Parathyroid adenoma (tissue), 2 donors: ENCODE results near the gene ARHGAP1.
A peak's percentile ranks its signal among the peaks of the same experiment; 100 is the strongest.
"Not testable (repeated sequence)": the region's sequence is repeated elsewhere in the genome, so short reads cannot be mapped to it uniquely, and the experiment has no call there.

Experiments used
- H2AFZ ChIP-seq: fragments of 300-600 bp; sonication (generic); one replicate; pipeline ENCODE4 v1.7.0; 2017; ENCODE audit warnings: antibody characterized with exemption, mild to moderate bottlenecking
- H3K27ac ChIP-seq: fragments of 300-600 bp; sonication (generic); one replicate; pipeline ENCODE4 v1.7.0; 2017
- H3K27me3 ChIP-seq: fragments of 300-600 bp; sonication (generic); one replicate; pipeline ENCODE4 v1.7.0; 2017; ENCODE audit warnings: low read length; ENCODE audit not compliant: control insufficient read depth, insufficient read depth
- H3K36me3 ChIP-seq: fragments of 300-600 bp; sonication (generic); one replicate; pipeline ENCODE4 v1.7.0; 2017; ENCODE audit warnings: low read length; ENCODE audit not compliant: control insufficient read depth, insufficient read depth
- H3K4me1 ChIP-seq: fragments of 300-600 bp; sonication (generic); one replicate; pipeline ENCODE4 v1.7.0; 2017; ENCODE audit warnings: control low read depth
- H3K4me2 ChIP-seq: fragments of 300-600 bp; sonication (generic); one replicate; pipeline ENCODE4 v1.7.0; 2017; ENCODE audit warnings: low read length
- H3K4me3 ChIP-seq: fragments of 300-600 bp; sonication (generic); one replicate; pipeline ENCODE4 v1.7.0; 2017; ENCODE audit warnings: low read depth, low read length
- H3K79me2 ChIP-seq: fragments of 300-600 bp; sonication (generic); one replicate; pipeline ENCODE4 v1.7.0; 2017; ENCODE audit warnings: control low read depth
- H3K9ac ChIP-seq: fragments of 300-600 bp; sonication (generic); one replicate; pipeline ENCODE4 v1.7.0; 2017; ENCODE audit warnings: mild to moderate bottlenecking
- H3K9me3 ChIP-seq: fragments of 300-600 bp; sonication (generic); one replicate; pipeline ENCODE4 v1.7.0; 2017; ENCODE audit warnings: low read length; ENCODE audit not compliant: control insufficient read depth
- CTCF ChIP-seq: fragments of 300-600 bp; sonication (generic); IDR thresholded peaks from one replicate; pipeline ENCODE4 v1.7.0; 2017; ENCODE audit warnings: antibody characterized with exemption, mild to moderate bottlenecking
- donor health status: primary hyperparathyroidism.

Gene ARHGAP1

GRCh38 chr11:46712874-46713576, 12.6 kb upstream of the ARHGAP1 start:
- no peak overlapping the region for H3K27ac ChIP-seq

GRCh38 chr11:46711303-46711702, 10.9 kb upstream of the ARHGAP1 start:
- Histone ChIP-seq H3K4me1 (no peaks in the 10 kb centered on the region), H3K79me2 (no peaks in the 10 kb centered on the region), H3K9ac (no peak overlapping the region), H3K4me3 (no peak overlapping the region), H2AFZ (no peak overlapping the region), H3K36me3 (no peaks in the 10 kb centered on the region), H3K9me3 (no peaks in the 10 kb centered on the region), H3K27me3 (no peaks in the 10 kb centered on the region), H3K27ac (peak overlapping the region; percentile 29), H3K4me2 (no peak overlapping the region)
- TF ChIP-seq CTCF = no peak

More at GRCh38 chr11:46712874-46713576, 12.6 kb upstream of the ARHGAP1 start:
- Histone ChIP-seq H2AFZ (no peak overlapping the region), H3K9me3 (no peaks in the 10 kb centered on the region), H3K79me2 (no peaks in the 10 kb centered on the region), H3K4me1 (no peaks in the 10 kb centered on the region), H3K36me3 (no peaks in the 10 kb centered on the region), H3K4me3 (no peak overlapping the region), H3K4me2 (no peak overlapping the region), H3K27me3 (no peaks in the 10 kb centered on the region), H3K9ac (no peak overlapping the region)
- TF ChIP-seq CTCF = no peak

- H3K36me3 ChIP-seq = no peaks in the 10 kb centered on the region
- H3K4me1 ChIP-seq = no peaks in the 10 kb centered on the region
- peak overlapping the region; percentile 29 for H3K27ac ChIP-seq
- H2AFZ ChIP-seq = no peak overlapping the region
- H3K9me3 ChIP-seq = no peaks in the 10 kb centered on the region
- H3K27me3 ChIP-seq = no peaks in the 10 kb centered on the region
- no peak overlapping the region for H3K4me2 ChIP-seq
- H3K79me2 ChIP-seq = no peaks in the 10 kb centered on the region
- no peak overlapping the region for H3K4me3 ChIP-seq
- no peak for TF ChIP-seq CTCF
- H3K9ac ChIP-seq = no peak overlapping the region
Observed at GRCh38 chr11:46710821-46711269, 10.4 kb upstream of the ARHGAP1 start.

DNA sequence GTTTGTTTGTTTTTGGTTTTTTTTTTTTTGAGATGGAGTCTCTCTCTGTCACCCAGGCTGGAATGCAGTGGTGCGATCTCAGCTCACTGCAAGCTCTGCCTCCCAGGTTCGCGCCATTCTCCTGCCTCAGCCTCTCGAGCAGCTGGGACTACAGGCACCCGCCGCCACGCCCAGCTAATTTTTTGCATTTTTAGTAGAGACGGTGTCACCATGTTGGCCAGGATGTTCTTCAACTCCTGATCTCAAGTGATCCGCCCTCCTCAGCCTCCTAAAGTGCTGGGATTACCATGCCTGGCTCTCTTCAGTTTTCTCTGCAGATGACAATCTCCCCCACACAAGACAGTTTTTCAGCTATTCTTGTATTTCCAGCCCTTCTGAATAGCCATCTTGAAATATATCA, 8.9 kb upstream of the ARHGAP1 start:
- H3K79me2 ChIP-seq, H3K27me3 ChIP-seq, H3K27ac ChIP-seq, H3K4me2 ChIP-seq, H2AFZ ChIP-seq, H3K9me3 ChIP-seq, H3K36me3 ChIP-seq, H3K9ac ChIP-seq, H3K4me1 ChIP-seq, H3K4me3 ChIP-seq: not testable (repeated sequence)

DNA sequence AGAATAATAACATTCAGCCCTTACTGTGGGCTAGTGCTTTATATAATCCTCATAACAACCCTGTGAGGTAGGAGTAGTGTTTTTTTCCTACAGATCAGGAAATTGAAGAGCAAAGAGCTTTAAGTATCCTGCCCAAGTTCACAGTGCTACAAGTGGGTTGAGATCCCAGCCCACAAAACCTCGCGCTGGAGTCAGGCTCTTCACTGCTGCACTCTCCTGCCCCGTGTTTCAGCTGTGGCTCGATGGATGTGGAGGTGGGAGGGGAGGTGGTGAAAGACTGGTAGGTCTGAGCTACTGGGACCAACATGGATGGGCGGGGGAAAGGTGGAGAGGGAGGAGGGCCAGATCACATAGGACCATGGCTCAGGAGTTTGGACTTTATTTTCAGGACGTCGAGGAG, 6.5 kb upstream of the ARHGAP1 start:
- TF ChIP-seq CTCF = no peak
- Histone ChIP-seq H3K9ac (no peak overlapping the region), H3K4me3 (no peak overlapping the region), H3K9me3 (no peaks in the 10 kb centered on the region), H3K4me2 (no peak overlapping the region), H3K4me1 (no peaks in the 10 kb centered on the region), H3K36me3 (no peaks in the 10 kb centered on the region), H3K27ac (no peak overlapping the region), H2AFZ (no peak overlapping the region), H3K27me3 (no peaks in the 10 kb centered on the region), H3K79me2 (no peaks in the 10 kb centered on the region)
